HUES64 (cell line): ENCODE results near the gene KRT3.

Experiments
- H3K27ac ChIP-seq: 2 replicates; pipeline ENCODE4 v1.7.0; 2013; ENCODE audit warnings: low read depth, low read length, inconsistent platforms
- H3K27me3 ChIP-seq: 2 replicates; pipeline ENCODE4 v1.6.1; 2013; ENCODE audit warnings: mild to moderate bottlenecking, low read length; ENCODE audit not compliant: insufficient read depth
- H3K36me3 ChIP-seq: 2 replicates; pipeline ENCODE4 v1.6.1; 2013; ENCODE audit warnings: mild to moderate bottlenecking, low read length; ENCODE audit not compliant: insufficient read depth
- H3K4me1 ChIP-seq: 2 replicates; pipeline ENCODE4 v1.6.1; 2013; ENCODE audit warnings: mild to moderate bottlenecking, low read length, moderate library complexity; ENCODE audit not compliant: insufficient read depth
- H3K4me3 ChIP-seq: 2 replicates; pipeline ENCODE4 v1.5.1; 2013; ENCODE audit warnings: mild to moderate bottlenecking, low read length, moderate library complexity
- H3K9ac ChIP-seq: 2 replicates; pipeline ENCODE4 v1.6.1; 2013; ENCODE audit warnings: mild to moderate bottlenecking, low read depth, low read length
- H3K9me3 ChIP-seq: 2 replicates; pipeline ENCODE4 v1.6.1; 2013; ENCODE audit warnings: low read depth, low read length; ENCODE audit not compliant: insufficient read depth
- WGBS: fragments of 150-250, 120-280 bp; methylation state at CpG from one replicate; pipeline ENCODE4 v1.1.7; 2013; ENCODE audit warnings: missing lambda C conversion rate; 5-methylcytosine and 5-hydroxymethylcytosine counted together

KRT3 gene

DNA sequence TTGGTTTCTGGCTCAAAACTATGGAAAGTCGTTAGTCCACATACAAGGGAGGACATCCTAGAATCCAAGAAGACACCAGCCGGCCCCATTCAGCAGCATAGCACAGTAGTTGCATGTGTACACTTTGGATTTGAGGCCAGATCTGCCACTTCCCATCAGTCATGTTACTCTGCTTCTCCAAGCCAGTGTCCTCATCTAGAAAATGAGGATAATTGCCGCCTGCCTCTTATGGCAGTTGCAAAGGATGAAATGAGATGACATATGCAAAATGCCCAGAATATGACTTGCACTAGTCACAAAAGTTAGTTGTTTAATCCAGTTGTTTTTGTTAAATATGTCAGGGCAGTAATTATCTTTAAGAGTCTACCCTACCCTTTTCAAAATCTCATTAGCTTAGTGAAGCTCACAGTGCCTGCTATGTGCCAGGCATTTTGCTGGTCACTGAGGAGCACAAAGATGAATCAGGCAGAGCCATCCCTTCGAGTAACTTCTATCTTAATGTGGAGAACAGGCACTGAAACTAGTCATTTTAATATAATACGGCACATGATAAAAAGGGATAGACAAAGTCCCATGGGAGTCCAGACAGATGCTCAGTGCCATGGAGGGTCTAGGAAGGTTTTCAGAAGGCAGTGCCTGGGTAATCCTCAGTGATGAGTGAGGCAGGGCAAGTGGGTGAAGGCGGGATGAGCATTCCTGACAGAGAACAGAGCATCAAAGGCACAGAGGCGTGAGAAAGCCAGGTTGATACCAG, 12.2 kb downstream of the KRT3 start:
- Histone ChIP-seq H3K4me3 (no peak overlapping the region), H3K9me3 (no peaks in the 10 kb centered on the region), H3K36me3 (no peaks in the 10 kb centered on the region), H3K9ac (no peak overlapping the region), H3K27ac (no peak overlapping the region), H3K27me3 (no peaks in the 10 kb centered on the region; the same call in 1 of the 2 replicates), H3K4me1 (no peaks in the 10 kb centered on the region)
- 89% methylated on average over 7 of the region's 7 CpGs for WGBS

DNA sequence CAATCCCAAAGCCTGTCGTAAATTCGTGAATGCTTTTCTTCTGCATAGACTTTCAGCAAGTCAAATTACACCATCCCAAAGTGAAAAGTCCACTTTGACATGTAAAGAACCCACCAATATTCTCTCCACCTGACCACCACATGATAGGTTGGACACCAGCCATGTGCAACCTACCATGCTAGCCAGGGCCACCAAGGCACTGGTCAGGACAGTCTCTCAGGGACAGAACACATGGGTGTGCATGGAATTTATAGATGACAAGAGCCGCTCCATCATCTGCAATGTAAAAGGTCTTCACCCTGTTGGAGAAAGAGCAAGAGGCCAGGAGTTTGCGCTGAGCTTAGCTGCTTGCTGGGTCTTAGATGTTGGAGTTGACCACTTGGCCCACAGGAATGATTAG, 13.4 kb downstream of the KRT3 start:
- H3K4me1 ChIP-seq = no peaks in the 10 kb centered on the region
- no peaks in the 10 kb centered on the region for H3K9me3 ChIP-seq
- no peaks in the 10 kb centered on the region; the same call in 1 of the 2 replicates for H3K27me3 ChIP-seq
- H3K27ac ChIP-seq = no peak overlapping the region
- 93% methylated on average over 4 of the region's 4 CpGs for WGBS
- no peaks in the 10 kb centered on the region for H3K36me3 ChIP-seq
- no peak overlapping the region for H3K9ac ChIP-seq
- H3K4me3 ChIP-seq = no peak overlapping the region

DNA sequence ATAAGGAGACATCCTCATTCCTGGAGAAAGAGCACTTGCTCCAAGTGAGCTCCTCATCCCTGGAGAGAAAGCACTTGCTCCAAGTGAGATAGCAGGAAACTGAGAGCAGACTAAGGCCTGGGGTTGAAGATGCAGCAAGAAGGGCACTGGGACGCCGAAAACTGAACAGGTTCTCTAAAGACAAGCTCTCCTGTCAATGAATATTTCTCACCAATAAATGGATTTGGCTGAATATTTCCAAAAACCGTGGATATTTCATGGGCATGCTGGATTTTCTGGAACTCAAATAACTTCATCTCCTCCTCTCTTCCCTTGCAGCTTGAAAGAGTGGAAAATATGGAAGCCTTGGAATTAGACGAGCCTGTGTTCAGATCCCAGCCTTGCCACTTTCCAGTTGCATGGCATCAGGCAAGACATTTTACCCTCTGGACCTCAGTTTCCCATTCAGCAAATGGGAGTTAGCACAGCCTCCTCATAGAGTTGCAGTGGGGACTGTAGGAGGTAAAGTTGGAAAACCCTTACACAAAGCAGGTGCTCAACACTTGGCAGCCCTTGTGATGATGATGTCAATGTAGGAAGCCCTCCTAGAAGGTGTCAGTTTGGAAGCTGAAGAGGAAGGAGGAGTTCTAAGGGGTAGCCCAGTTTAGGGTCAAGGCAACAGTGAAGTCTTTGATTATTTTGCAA, 14.4 kb downstream of the KRT3 start:
- Histone ChIP-seq H3K4me1 (no peaks in the 10 kb centered on the region), H3K36me3 (no peaks in the 10 kb centered on the region), H3K4me3 (no peak overlapping the region), H3K9ac (no peak overlapping the region), H3K27ac (no peak overlapping the region), H3K9me3 (no peaks in the 10 kb centered on the region), H3K27me3 (no peaks in the 10 kb centered on the region; the same call in 1 of the 2 replicates)
- WGBS = 85% methylated on average over 4 of the region's 4 CpGs

DNA sequence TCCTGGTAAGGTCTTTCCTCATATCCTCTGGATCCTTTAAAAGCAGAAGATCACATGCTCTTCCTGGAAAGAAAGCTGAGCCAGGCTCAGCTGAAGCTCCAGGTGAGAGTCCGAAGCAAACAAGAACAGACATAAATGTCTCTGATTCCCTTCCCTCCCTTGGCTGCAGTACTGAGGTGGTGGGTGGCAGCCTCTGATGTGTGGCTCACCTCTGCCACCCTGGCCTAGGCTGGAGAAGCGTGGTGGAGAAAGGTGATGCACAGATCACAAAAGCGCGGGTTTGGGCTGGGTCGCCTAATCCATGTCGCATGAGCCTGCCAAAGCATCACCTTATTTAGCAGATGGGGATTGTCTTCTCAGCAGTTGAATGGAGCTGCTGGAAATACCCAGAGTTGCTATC, 16.0 kb downstream of the KRT3 start:
- Histone ChIP-seq H3K36me3 (no peaks in the 10 kb centered on the region), H3K9ac (no peak overlapping the region), H3K27ac (no peak overlapping the region), H3K4me1 (no peaks in the 10 kb centered on the region), H3K4me3 (no peak overlapping the region), H3K9me3 (no peaks in the 10 kb centered on the region), H3K27me3 (no peaks in the 10 kb centered on the region; the same call in none of the 2 replicates)
- 95% methylated on average over 6 of the region's 6 CpGs for WGBS

DNA sequence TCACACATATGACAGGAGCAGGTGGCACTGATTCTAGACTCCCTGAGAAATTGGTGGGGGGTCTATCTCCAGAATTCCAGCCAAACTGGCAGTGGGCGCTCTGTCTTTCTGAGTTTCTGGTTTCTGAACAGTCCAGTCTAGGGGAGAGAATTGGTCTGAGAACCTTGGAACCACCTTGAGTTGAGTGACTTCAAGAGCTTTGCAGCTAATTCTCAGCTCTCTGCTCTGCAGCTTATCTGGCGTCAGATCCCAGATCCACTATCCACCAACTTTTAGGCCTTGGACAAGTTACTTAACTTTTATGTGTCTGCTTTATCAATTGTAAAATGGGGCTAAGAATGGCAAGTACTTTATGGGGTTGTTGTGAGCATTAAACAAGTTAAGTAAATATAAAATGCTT, 17.1 kb downstream of the KRT3 start:
- no peak overlapping the region for H3K9ac ChIP-seq
- no peaks in the 10 kb centered on the region for H3K4me1 ChIP-seq
- H3K27me3 ChIP-seq = no peaks in the 10 kb centered on the region; the same call in none of the 2 replicates
- H3K36me3 ChIP-seq = no peaks in the 10 kb centered on the region
- H3K4me3 ChIP-seq = no peak overlapping the region
- WGBS = 98% methylated on average over 2 of the region's 2 CpGs
- H3K27ac ChIP-seq = no peak overlapping the region
- no peaks in the 10 kb centered on the region for H3K9me3 ChIP-seq

DNA sequence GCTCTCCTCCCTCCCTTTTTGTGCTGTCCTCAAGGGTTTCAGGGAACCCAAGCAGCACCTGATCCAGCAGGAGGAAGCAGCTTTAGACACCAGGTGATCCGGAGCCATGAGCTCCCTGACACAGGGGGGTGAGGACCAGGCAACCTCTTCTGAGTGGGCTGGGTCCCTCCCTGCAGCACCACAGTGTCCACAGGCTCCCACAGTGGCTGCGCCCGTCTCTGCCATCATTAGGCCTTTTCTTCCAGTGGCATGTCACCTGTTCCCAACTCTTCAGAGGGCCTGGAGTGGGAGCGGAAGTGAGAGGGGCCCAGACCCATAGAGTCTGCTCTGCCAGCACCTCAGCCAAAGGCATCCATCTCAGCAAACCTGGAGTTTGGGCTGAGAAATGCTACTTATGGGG, 18.4 kb downstream of the KRT3 start:
- H3K9ac ChIP-seq = no peak overlapping the region
- no peaks in the 10 kb centered on the region for H3K9me3 ChIP-seq
- no peaks in the 10 kb centered on the region for H3K4me1 ChIP-seq
- no peak overlapping the region for H3K27ac ChIP-seq
- no peaks in the 10 kb centered on the region for H3K36me3 ChIP-seq
- 88% methylated on average over 4 of the region's 4 CpGs for WGBS
- H3K4me3 ChIP-seq = no peak overlapping the region
- no peaks in the 10 kb centered on the region; the same call in none of the 2 replicates for H3K27me3 ChIP-seq

DNA sequence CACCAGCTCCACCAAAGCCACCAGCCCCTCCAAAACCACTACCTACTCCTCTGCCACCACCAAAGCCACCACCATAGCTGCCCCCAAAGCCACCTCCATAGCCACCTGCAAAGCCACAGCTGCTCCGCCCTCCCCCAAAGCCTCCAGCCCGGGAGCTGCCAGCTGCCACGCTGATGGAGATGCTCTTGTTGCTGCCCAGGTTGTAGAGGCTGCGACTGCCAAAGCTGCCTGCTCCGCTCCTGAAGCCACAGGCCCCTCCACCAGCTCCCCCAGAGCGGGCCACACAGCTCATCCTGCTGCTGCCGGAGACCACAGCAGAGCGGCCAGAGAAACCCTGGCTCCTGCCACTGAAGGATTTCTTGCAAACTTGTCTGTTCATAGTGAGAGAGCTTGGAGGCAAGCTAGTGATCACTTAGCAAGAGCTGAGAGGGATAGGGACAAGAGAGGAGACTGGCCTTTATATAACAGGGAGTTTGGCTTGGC, 19.0 kb downstream of the KRT3 start, which contains the start of gene KRT76:
Gene KRT76 (minus strand): TSS at position 433 of the 483 bp plus-strand sequence. CDS start 54 bp downstream, at position 379.
- Histone ChIP-seq H3K27me3 (no peaks in the 10 kb centered on the region; the same call in none of the 2 replicates), H3K4me3 (no peak within 1 kb of the TSS), H3K4me1 (no peaks in the 10 kb centered on the region), H3K9me3 (no peaks in the 10 kb centered on the region), H3K27ac (no peak within 1 kb of the TSS), H3K36me3 (no peaks in the 10 kb centered on the region), H3K9ac (no peak within 1 kb of the TSS)
- 95% methylated on average over 8 of the region's 8 CpGs for WGBS

DNA sequence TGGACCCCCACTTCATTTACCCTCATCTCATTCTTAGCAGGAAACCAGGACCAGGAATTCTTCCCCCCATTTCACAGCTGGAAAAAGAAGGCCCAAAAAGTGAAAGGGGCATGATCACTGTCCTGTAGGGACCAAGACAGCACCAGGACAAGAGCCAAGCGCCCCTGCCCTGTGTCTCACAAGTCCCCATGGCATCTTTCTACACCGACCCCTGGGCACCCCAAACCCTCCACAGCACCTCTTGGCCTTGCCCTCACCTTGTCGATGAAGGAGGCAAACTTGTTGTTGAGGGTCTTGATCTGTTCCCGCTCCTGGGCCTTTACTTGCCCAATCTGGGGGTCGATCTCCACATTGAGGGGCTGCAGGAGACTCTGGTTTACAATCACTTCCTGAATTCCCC, 19.5 kb downstream of the KRT3 start:
- Histone ChIP-seq H3K36me3 (no peaks in the 10 kb centered on the region), H3K9me3 (no peaks in the 10 kb centered on the region), H3K4me3 (no peak overlapping the region), H3K9ac (no peak overlapping the region), H3K27me3 (no peaks in the 10 kb centered on the region; the same call in none of the 2 replicates), H3K27ac (no peak overlapping the region), H3K4me1 (no peaks in the 10 kb centered on the region)
- 91% methylated on average over 5 of the region's 5 CpGs for WGBS

DNA sequence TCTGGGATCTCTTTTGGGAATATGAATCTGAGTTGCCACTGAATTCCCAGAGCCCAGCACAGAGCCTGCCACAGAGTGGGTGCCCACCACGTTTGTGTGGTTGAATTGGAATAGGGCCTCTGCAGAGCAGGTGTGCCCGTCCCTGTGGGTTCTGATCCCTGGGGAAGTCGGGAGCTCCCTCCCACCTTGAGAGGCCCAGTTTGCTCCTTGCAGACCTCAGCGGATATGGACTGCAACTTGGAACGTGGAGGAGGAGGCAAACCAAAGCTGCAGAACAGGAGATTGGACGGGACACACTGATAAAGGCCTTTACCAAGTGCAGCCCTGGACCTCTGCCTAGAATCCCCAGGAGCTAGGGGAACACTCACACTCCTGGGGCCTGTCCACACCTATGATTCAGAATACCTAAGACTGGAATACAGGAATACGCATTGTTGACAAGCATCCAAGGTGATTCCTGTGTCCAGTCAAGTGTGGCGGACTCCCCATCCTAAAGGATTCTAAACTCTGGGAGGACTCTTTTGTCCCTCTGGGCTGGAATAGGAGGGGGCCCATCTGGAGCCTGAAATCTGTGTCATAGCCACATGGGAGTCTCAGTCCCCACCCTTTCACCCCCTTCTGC, 21.2 kb downstream of the KRT3 start:
- Histone ChIP-seq H3K9ac (no peak overlapping the region), H3K9me3 (no peaks in the 10 kb centered on the region), H3K27ac (no peak overlapping the region), H3K4me3 (no peak overlapping the region), H3K36me3 (no peaks in the 10 kb centered on the region), H3K27me3 (no peaks in the 10 kb centered on the region; the same call in none of the 2 replicates), H3K4me1 (no peaks in the 10 kb centered on the region)
- WGBS = 89% methylated on average over 8 of the region's 8 CpGs

DNA sequence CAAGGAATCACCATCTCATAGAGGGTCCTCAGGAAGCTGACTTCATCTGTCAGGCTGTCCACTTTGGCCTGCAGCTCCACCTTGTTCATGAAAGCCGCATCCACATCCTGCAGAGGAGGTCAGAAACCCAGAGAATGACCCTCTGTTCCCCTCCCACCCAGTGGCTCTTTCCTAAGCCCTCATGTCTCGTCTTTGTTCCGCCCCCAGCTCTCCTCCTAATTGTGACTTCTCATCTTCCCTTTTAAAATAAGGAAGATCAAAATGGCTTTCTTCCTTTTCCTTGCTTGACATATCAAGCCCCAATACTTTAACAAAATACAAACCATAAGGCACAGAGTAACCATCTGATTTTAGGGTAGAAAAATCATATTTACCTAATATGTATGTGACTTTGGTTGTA, 23.1 kb downstream of the KRT3 start:
- H3K9ac ChIP-seq = no peak overlapping the region
- no peaks in the 10 kb centered on the region; the same call in none of the 2 replicates for H3K27me3 ChIP-seq

DNA sequence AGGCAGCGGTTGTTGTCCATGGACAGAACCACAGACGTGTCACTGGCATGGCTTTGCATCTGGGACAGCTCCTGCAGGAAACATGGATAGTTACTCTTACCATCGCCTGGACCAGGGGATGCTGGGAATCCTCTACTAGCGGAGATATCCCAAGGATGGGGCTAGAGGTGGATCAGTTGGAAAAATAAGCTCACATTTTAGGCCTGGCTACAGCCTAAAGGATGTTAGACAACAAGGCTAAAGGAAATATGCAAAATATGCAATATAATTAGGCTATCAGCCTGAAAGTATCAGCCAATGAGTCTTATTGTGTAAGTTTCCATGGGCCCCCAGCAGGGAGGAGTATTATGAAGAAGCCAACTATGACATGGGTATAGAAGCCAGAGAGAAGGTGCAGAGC, 23.7 kb downstream of the KRT3 start:
- no peaks in the 10 kb centered on the region for H3K36me3 ChIP-seq
- H3K27me3 ChIP-seq = no peaks in the 10 kb centered on the region; the same call in none of the 2 replicates
- WGBS = 92% methylated on average over 4 of the region's 4 CpGs
- H3K4me3 ChIP-seq = no peak overlapping the region
- H3K4me1 ChIP-seq = no peaks in the 10 kb centered on the region
- H3K27ac ChIP-seq = no peak overlapping the region
- H3K9me3 ChIP-seq = no peaks in the 10 kb centered on the region
- no peak overlapping the region for H3K9ac ChIP-seq

More for the DNA sequence above, 23.1 kb downstream of the KRT3 start:
- Histone ChIP-seq H3K27ac (no peak overlapping the region), H3K4me1 (no peaks in the 10 kb centered on the region), H3K36me3 (no peaks in the 10 kb centered on the region), H3K4me3 (no peak overlapping the region), H3K9me3 (no peaks in the 10 kb centered on the region)
- 75% methylated on average over 3 of the region's 3 CpGs for WGBS
